ENCODE measurements around the gene SPOCK1. TPM values are rescaled to one million over a fixed set of nuclear protein-coding genes. Genes with fewer than 3 reads are reported as not detected.

SPOCK1 gene
- total RNA-seq, 1 donor = 231 TPM

GRCh38 chr5:137190031-137190430 is 309.1 kb downstream of the SPOCK1 start:
- TF ChIP-seq, protein P1, sequence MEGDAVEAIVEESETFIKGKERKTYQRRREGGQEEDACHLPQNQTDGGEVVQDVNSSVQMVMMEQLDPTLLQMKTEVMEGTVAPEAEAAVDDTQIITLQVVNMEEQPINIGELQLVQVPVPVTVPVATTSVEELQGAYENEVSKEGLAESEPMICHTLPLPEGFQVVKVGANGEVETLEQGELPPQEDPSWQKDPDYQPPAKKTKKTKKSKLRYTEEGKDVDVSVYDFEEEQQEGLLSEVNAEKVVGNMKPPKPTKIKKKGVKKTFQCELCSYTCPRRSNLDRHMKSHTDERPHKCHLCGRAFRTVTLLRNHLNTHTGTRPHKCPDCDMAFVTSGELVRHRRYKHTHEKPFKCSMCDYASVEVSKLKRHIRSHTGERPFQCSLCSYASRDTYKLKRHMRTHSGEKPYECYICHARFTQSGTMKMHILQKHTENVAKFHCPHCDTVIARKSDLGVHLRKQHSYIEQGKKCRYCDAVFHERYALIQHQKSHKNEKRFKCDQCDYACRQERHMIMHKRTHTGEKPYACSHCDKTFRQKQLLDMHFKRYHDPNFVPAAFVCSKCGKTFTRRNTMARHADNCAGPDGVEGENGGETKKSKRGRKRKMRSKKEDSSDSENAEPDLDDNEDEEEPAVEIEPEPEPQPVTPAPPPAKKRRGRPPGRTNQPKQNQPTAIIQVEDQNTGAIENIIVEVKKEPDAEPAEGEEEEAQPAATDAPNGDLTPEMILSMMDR (IDR thresholded peaks at IDR 0.05; ENCODE audit: extremely low read depth, low read depth, low read length) = no peak
- Histone ChIP-seq H3K79me2 (ENCODE audit: insufficient read depth, low read length) (peaks cover 23% of the 10 kb centered on the region), H3K36me3 (ENCODE audit: insufficient read depth, low read length) (no peaks in the 10 kb centered on the region), H3K4me1 (ENCODE audit: insufficient read depth, low read length) (peaks cover 56% of the 10 kb centered on the region), H3K9me3 (ENCODE audit: low read depth, low read length) (no peaks in the 10 kb centered on the region), H3K4me2 (ENCODE audit: insufficient read depth, low read length) (peak overlapping the region; percentile 53), H2AFZ (ENCODE audit: low read length) (no peak overlapping the region), H4K20me1 (ENCODE audit: insufficient read depth, low read length) (peaks cover 4% of the 10 kb centered on the region), H3K27me3 (ENCODE audit: insufficient read depth, low read length) (no peaks in the 10 kb centered on the region), H3K4me3 (ENCODE audit: insufficient read depth, low read length) (no peak overlapping the region), H3K27ac (ENCODE audit: low read depth, low read length) (peak overlapping the region; percentile 88)
- no peak for DNase-seq (ENCODE audit: insufficient read length, low spot score, missing footprints)

DNA sequence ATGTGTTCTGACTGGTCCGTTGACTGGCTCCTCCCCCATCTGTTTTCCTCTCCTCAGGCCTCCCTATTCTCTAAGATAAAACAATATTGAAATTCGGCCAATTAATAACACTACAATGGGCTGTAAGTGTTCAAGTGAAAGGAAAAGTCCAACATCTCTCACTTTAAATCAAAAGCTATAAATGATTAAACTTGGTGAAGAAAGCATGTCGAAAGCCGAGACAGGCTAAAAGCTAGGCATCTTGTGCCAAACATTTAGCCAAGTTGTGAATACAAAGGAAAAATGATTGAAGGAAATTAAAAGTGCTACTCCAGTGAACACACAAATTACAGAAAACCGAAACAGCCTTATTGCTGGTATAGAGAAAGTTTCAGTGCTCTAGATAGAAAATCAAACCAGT is 310.6 kb downstream of the SPOCK1 start:
- no peak for DNase-seq (ENCODE audit: insufficient read length, low spot score, missing footprints)
- peaks cover 56% of the 10 kb centered on the region for H3K4me1 ChIP-seq (ENCODE audit: insufficient read depth, low read length)
- no peak overlapping the region for H3K4me2 ChIP-seq (ENCODE audit: insufficient read depth, low read length)
- peaks cover 11% of the 10 kb centered on the region for H4K20me1 ChIP-seq (ENCODE audit: insufficient read depth, low read length)
- peaks cover 27% of the 10 kb centered on the region for H3K79me2 ChIP-seq (ENCODE audit: insufficient read depth, low read length)
- TF ChIP-seq, protein P1 (IDR thresholded peaks at IDR 0.05; ENCODE audit: extremely low read depth, low read depth, low read length) = no peak
- no peak overlapping the region for H2AFZ ChIP-seq (ENCODE audit: low read length)
- no peaks in the 10 kb centered on the region for H3K9me3 ChIP-seq (ENCODE audit: low read depth, low read length)
- no peaks in the 10 kb centered on the region for H3K27me3 ChIP-seq (ENCODE audit: insufficient read depth, low read length)
- no peak overlapping the region for H3K27ac ChIP-seq (ENCODE audit: low read depth, low read length)
- H3K36me3 ChIP-seq (ENCODE audit: insufficient read depth, low read length) = no peaks in the 10 kb centered on the region
- no peak overlapping the region for H3K4me3 ChIP-seq (ENCODE audit: insufficient read depth, low read length)

GRCh38 chr5:137186759-137187461 is 312.2 kb downstream of the SPOCK1 start:
- H3K9me3 ChIP-seq (ENCODE audit: low read depth, low read length) = no peaks in the 10 kb centered on the region
- TF ChIP-seq, protein P1 (IDR thresholded peaks at IDR 0.05; ENCODE audit: extremely low read depth, low read depth, low read length) = no peak
- H3K79me2 ChIP-seq (ENCODE audit: insufficient read depth, low read length) = peaks cover 28% of the 10 kb centered on the region
- H4K20me1 ChIP-seq (ENCODE audit: insufficient read depth, low read length) = peaks cover 18% of the 10 kb centered on the region
- no peaks in the 10 kb centered on the region for H3K36me3 ChIP-seq (ENCODE audit: insufficient read depth, low read length)
- no peak overlapping the region for H2AFZ ChIP-seq (ENCODE audit: low read length)
- DNase-seq (ENCODE audit: insufficient read length, low spot score, missing footprints) = peak; percentile 91
- H3K4me3 ChIP-seq (ENCODE audit: insufficient read depth, low read length) = no peak overlapping the region
- no peaks in the 10 kb centered on the region for H3K27me3 ChIP-seq (ENCODE audit: insufficient read depth, low read length)
- peak overlapping the region; percentile 49 for H3K4me2 ChIP-seq (ENCODE audit: insufficient read depth, low read length)
- H3K4me1 ChIP-seq (ENCODE audit: insufficient read depth, low read length) = peaks cover 46% of the 10 kb centered on the region
- H3K27ac ChIP-seq (ENCODE audit: low read depth, low read length) = peak overlapping the region; percentile 82

GRCh38 chr5:137185193-137185592 is 313.9 kb downstream of the SPOCK1 start:
- Histone ChIP-seq H3K4me3 (ENCODE audit: insufficient read depth, low read length) (no peak overlapping the region), H3K4me1 (ENCODE audit: insufficient read depth, low read length) (peaks cover 30% of the 10 kb centered on the region), H3K27me3 (ENCODE audit: insufficient read depth, low read length) (no peaks in the 10 kb centered on the region), H2AFZ (ENCODE audit: low read length) (no peak overlapping the region), H3K4me2 (ENCODE audit: insufficient read depth, low read length) (no peak overlapping the region), H3K27ac (ENCODE audit: low read depth, low read length) (no peak overlapping the region), H3K36me3 (ENCODE audit: insufficient read depth, low read length) (no peaks in the 10 kb centered on the region), H4K20me1 (ENCODE audit: insufficient read depth, low read length) (peaks cover 28% of the 10 kb centered on the region), H3K79me2 (ENCODE audit: insufficient read depth, low read length) (peaks cover 31% of the 10 kb centered on the region), H3K9me3 (ENCODE audit: low read depth, low read length) (no peaks in the 10 kb centered on the region)
- no peak for DNase-seq (ENCODE audit: insufficient read length, low spot score, missing footprints)
- TF ChIP-seq, protein P1 (IDR thresholded peaks at IDR 0.05; ENCODE audit: extremely low read depth, low read depth, low read length) = no peak
